Naive B cell (primary cell): Measurements from ENCODE around the gene HECTD4. TPM values are rescaled to one million over a fixed set of nuclear protein-coding genes. Genes with fewer than 3 reads are reported as not detected.
"Not testable (repeated sequence)": the region's sequence is repeated elsewhere in the genome, so short reads cannot be mapped to it uniquely, and the experiment has no call there.

Experiments used
- ATAC-seq, 2 donors: fragments of 150-1000 bp; cut with Tn5 transposase; 2 replicates each; pipeline ENCODE4 v1.10.0; 2021; ENCODE audit warnings: low read depth in 2 of 2, mild to moderate bottlenecking in 2 of 2, moderate library complexity in 2 of 2
- DNase-seq: peaks from one replicate; pipeline ENCODE4 v3.0.0; 2022
- H3K27ac Mint-ChIP-seq, 6 donors: one replicate each; pipeline ENCODE4 v1.8.0; 2020 to 2022; ENCODE audit warnings: mild to moderate bottlenecking in 6 of 6, mixed read lengths in 6 of 6, moderate library complexity in 5 of 6, inconsistent platforms in 2 of 6
- H3K27me3 Mint-ChIP-seq, 3 donors: one replicate each; pipeline ENCODE4 v1.8.0; 2021 to 2022; ENCODE audit warnings: mixed read lengths in 3 of 3, mild to moderate bottlenecking in 1 of 3
- H3K36me3 Mint-ChIP-seq, 2 donors: one replicate each; pipeline ENCODE4 v1.8.0; 2020 to 2022; ENCODE audit warnings: mixed read lengths in 2 of 2, inconsistent platforms in 1 of 2, mild to moderate bottlenecking in 1 of 2
- H3K4me1 Mint-ChIP-seq, 3 donors: one replicate each; pipeline ENCODE4 v1.8.0; 2020 to 2022; ENCODE audit warnings: mixed read lengths in 3 of 3, inconsistent platforms in 1 of 3, mild to moderate bottlenecking in 1 of 3, moderate library complexity in 1 of 3
- H3K4me3 Mint-ChIP-seq, 8 donors: one replicate each; pipeline ENCODE4 v1.8.0; 2020 to 2022; ENCODE audit warnings: mild to moderate bottlenecking in 8 of 8, mixed read lengths in 8 of 8, moderate library complexity in 8 of 8, inconsistent platforms in 2 of 8
- H3K9me3 Mint-ChIP-seq, 7 donors: one replicate each; pipeline ENCODE4 v1.8.0; 2020 to 2022; ENCODE audit warnings: mixed read lengths in 7 of 7, mild to moderate bottlenecking in 5 of 7, inconsistent platforms in 2 of 7, moderate library complexity in 1 of 7
- polyA plus RNA-seq, 6 donors: library from polyadenylated mRNA; unstranded; fragments of 300-500 nt; fragmentation: Illumina TruSeq; gene quantifications; one replicate each; pipeline ENCODE4 v1.2.3, GENCODE V29; 2021; ENCODE audit warnings: low read depth in 6 of 6

HECTD4 gene
- polyA plus RNA-seq, 6 donors from 2014 or later, result 6.1 to 19.1 (median 8.0) TPM

GRCh38 chr12:112418608-112419296 is 36.5 kb upstream of the HECTD4 start, which contains the start of gene PTPN11:
Gene PTPN11, plus strand, starts transcription at chr12:112418947. Its CDS starts 165 bp downstream, at chr12:112419112.
- no peaks in the 10 kb centered on the region for H3K36me3 Mint-ChIP-seq
- H3K9me3 Mint-ChIP-seq, result no peaks in the 10 kb centered on the region
- peak within 1 kb of the TSS; percentile 95 to 100 (median 98) for H3K4me3 Mint-ChIP-seq
- ATAC-seq (peak; percentile 82 to 86), DNase-seq (peak; percentile 92)
- peak within 1 kb of the TSS; percentile 95 to 99 (median 98) for H3K27ac Mint-ChIP-seq
- no peaks in the 10 kb centered on the region for H3K27me3 Mint-ChIP-seq
- peaks cover 30 to 53% (median 37%) of the 10 kb centered on the region in 3 donors for H3K4me1 Mint-ChIP-seq

GRCh38 chr12:112418273-112418607 is 36.0 kb upstream of the HECTD4 start:
- Mint-ChIP-seq H3K36me3 (no peaks in the 10 kb centered on the region), H3K27ac (peak overlapping the region; percentile 88 to 99 (median 98)), H3K4me3 (peak overlapping the region; percentile 95 to 100 (median 98)), H3K4me1 (peaks cover 30 to 51% (median 37%) of the 10 kb centered on the region in 3 donors), H3K27me3 (no peaks in the 10 kb centered on the region), H3K9me3 (no peaks in the 10 kb centered on the region)
- no peak for DNase-seq
- ATAC-seq, result peak in 1 of 2 donors; percentile 5

DNA sequence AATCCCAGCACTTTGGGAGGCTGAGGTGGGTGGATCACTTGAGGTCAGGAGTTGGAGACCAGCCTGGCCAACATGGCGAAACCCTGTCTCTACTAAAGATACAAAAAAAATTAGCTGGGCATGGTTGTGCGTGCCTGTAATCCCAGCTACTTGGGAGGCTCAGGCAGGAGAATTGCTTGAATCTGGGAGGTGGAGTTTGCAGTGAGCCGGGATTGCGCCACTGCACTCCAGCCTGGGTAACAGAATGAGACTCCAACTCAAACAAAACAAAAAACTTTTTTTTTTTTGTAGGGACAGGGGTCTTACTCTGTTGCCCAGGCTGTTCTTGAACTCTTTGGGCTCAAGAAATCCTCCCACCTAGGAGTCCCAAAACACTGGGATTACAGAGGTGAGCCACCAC is 33.2 kb upstream of the HECTD4 start:
- H3K36me3 Mint-ChIP-seq, DNase-seq, H3K27me3 Mint-ChIP-seq, H3K27ac Mint-ChIP-seq, ATAC-seq, H3K9me3 Mint-ChIP-seq: not testable (repeated sequence)
- H3K4me3 Mint-ChIP-seq, result peak overlapping the region in 4 of 8 donors; percentile 23 to 86 (median 36)
- peaks cover 21 to 32% (median 24%) of the 10 kb centered on the region in 3 donors for H3K4me1 Mint-ChIP-seq

GRCh38 chr12:112413855-112414625 is 31.8 kb upstream of the HECTD4 start:
- H3K9me3 Mint-ChIP-seq, result no peaks in the 10 kb centered on the region
- peaks cover 14 to 28% (median 19%) of the 10 kb centered on the region in 3 donors for H3K4me1 Mint-ChIP-seq
- no peak for ATAC-seq
- peaks cover 4% of the 10 kb centered on the region in 2 donors for H3K36me3 Mint-ChIP-seq
- no peaks in the 10 kb centered on the region for H3K27me3 Mint-ChIP-seq
- H3K4me3 Mint-ChIP-seq, result peak overlapping the region in 1 of 8 donors; percentile 86
- peak overlapping the region in 1 of 6 donors; percentile 39 for H3K27ac Mint-ChIP-seq
- no peak for DNase-seq

DNA sequence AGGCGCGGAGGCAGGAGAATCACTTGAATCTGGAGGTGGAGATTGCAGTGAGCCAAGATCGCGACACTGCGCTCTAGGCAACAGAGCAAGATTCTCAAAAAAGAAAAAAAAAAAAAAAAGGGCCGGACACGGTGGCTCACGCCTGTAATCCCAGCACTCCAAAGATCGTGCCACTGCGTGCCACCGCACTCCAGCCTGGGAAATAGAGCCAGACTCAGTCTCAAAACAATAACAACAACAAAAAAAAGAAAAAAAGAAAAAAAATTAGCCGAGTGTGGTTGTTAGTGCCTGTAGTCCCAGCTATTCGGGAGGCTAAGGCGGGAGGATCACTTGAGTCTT is 27.6 kb upstream of the HECTD4 start:
- Mint-ChIP-seq H3K27ac (peak overlapping the region in 3 of 6 donors; percentile 98 to 100 (median 100)), H3K27me3 (no peaks in the 10 kb centered on the region), H3K4me1 (peaks cover 24 to 34% (median 29%) of the 10 kb centered on the region in 3 donors)

GRCh38 chr12:112409064-112409905 is 27.1 kb upstream of the HECTD4 start, which contains the start of gene RPL6:
Gene RPL6, minus strand, starts transcription at chr12:112409605. Its CDS starts 949 bp downstream, at chr12:112408656.
- H3K27me3 Mint-ChIP-seq, result no peaks in the 10 kb centered on the region
- no peaks in the 10 kb centered on the region for H3K9me3 Mint-ChIP-seq
- peak within 1 kb of the TSS; percentile 99 to 100 (median 100) for H3K4me3 Mint-ChIP-seq
- peak within 1 kb of the TSS; percentile 98 to 100 (median 100) for H3K27ac Mint-ChIP-seq
- peaks cover 18 to 20% of the 10 kb centered on the region in 2 donors for H3K36me3 Mint-ChIP-seq
- DNase-seq (peak; percentile 78), ATAC-seq (peak; percentile 96)
- H3K4me1 Mint-ChIP-seq, result peaks cover 22 to 34% (median 29%) of the 10 kb centered on the region in 3 donors

More for the DNA sequence above, 27.6 kb upstream of the HECTD4 start:
- Mint-ChIP-seq H3K4me3 (peak overlapping the region in 7 of 8 donors; percentile 41 to 100 (median 99)), H3K36me3 (peaks cover 13 to 20% of the 10 kb centered on the region in 2 donors), H3K9me3 (no peaks in the 10 kb centered on the region)
- ATAC-seq (no peak), DNase-seq (no peak)

DNA sequence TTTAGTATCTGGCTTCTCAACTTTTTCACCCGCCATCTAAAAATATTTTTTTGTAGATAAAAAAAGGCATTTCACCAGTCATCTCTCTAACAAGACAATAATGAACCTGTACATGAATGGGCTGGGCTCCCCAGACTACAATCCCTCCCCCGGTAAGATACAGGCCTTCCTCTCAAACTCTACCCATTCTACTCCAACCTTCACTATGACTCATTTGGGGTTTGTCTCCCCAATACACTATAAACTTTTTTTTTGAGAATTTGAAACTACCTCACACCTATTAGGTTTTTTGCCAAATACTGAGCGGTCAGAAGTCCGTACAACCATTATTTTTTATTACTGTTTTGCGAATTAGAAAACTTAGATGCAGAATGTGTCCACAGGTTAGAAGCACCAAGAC is 26.4 kb upstream of the HECTD4 start:
- no peak for DNase-seq
- H3K4me1 Mint-ChIP-seq, result peaks cover 22 to 34% (median 29%) of the 10 kb centered on the region in 3 donors
- H3K27me3 Mint-ChIP-seq, result no peaks in the 10 kb centered on the region
- peak overlapping the region; percentile 99 to 100 (median 100) for H3K4me3 Mint-ChIP-seq
- H3K27ac Mint-ChIP-seq, result peak overlapping the region; percentile 98 to 100 (median 100)
- no peak for ATAC-seq
- H3K36me3 Mint-ChIP-seq, result peaks cover 19 to 20% of the 10 kb centered on the region in 2 donors
- no peaks in the 10 kb centered on the region for H3K9me3 Mint-ChIP-seq

- peaks cover 22 to 34% (median 29%) of the 10 kb centered on the region in 3 donors for H3K4me1 Mint-ChIP-seq
- DNase-seq, ATAC-seq, H3K27me3 Mint-ChIP-seq, H3K9me3 Mint-ChIP-seq: not testable (repeated sequence)
- peak overlapping the region in 2 of 6 donors; percentile 82 to 98 for H3K27ac Mint-ChIP-seq
- peak overlapping the region; percentile 38 to 100 (median 100) for H3K4me3 Mint-ChIP-seq
- H3K36me3 Mint-ChIP-seq, result peaks cover 19 to 20% of the 10 kb centered on the region in 2 donors
These were observed 25.5 kb upstream of the HECTD4 start for GRCh38 chr12:112407683-112408082.

GRCh38 chr12:112406519-112407488 is 24.6 kb upstream of the HECTD4 start:
- H3K9me3 Mint-ChIP-seq, result no peaks in the 10 kb centered on the region
- DNase-seq (no peak), ATAC-seq (no peak)
- H3K4me3 Mint-ChIP-seq, result peak overlapping the region in 4 of 8 donors; percentile 30 to 100 (median 84)
- peaks cover 19 to 20% of the 10 kb centered on the region in 2 donors for H3K36me3 Mint-ChIP-seq
- peaks cover 22 to 34% (median 29%) of the 10 kb centered on the region in 3 donors for H3K4me1 Mint-ChIP-seq
- no peaks in the 10 kb centered on the region for H3K27me3 Mint-ChIP-seq
- peak overlapping the region in 3 of 6 donors; percentile 18 to 98 (median 84) for H3K27ac Mint-ChIP-seq

DNA sequence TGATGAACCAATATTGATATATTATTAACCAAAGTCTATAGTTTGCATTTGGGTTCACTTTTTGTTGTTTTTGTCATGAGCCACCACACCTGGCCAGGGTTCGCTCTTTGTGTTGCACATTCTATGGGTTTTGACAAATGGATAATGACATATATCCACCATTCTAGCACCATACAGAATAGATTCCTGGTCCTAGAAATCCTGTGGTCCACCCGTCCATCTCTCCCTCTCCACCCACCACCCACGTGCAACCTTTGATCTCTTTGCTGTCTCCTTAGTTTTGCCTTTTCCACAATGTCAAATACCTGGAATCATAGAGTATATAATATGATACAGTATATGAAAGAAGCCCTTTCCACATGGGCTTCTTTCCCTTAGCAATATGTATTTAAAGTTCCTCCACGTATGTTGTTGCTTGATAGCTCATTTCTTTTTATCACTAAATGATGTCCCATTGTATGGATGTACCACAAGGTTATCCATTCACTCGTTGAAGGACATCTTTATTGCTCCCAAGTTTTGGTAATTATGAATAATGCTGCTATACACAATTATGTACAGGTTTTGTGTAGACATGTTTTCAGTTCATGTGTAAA is 19.8 kb upstream of the HECTD4 start:
- Mint-ChIP-seq H3K27me3 (no peaks in the 10 kb centered on the region), H3K4me3 (no peak overlapping the region), H3K4me1 (peaks cover 0 to 2% (median under 1%) of the 10 kb centered on the region in 3 donors), H3K9me3 (peaks cover 0 to 4% (median 0%) of the 10 kb centered on the region in 7 donors), H3K27ac (no peak overlapping the region), H3K36me3 (peaks cover 7 to 10% of the 10 kb centered on the region in 2 donors)
- ATAC-seq, result no peak
- no peak for DNase-seq

DNA sequence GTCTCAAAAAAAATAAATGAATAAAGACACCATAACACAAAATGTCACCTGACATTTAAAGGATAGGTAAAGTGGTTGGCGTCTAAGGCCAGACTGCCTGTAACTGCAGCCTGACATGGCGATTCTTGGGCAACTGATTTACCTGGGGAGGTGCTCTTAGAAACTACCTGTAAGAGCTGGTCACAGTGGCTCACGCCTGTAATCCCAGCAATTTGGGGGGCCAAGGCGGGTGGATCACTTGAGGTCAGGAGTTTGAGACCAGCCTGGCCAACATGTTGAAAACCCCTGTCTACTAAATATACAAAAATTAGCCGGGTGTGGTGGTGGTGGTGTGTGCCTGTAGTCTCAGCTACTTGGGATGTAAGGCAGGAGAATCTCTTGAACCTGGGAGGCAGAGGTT is 18.8 kb upstream of the HECTD4 start:
- Mint-ChIP-seq H3K4me3 (peak overlapping the region in 1 of 8 donors; percentile 20), H3K9me3 (peaks cover 0 to 4% (median 0%) of the 10 kb centered on the region in 7 donors), H3K36me3 (peaks cover 6 to 10% of the 10 kb centered on the region in 2 donors), H3K27ac (peak overlapping the region in 1 of 6 donors; percentile 4), H3K4me1 (no peaks in the 10 kb centered on the region), H3K27me3 (no peaks in the 10 kb centered on the region)
- DNase-seq, result no peak
- ATAC-seq, result no peak
